Subcutaneous adipose tissue (tissue), 4 donors: ENCODE results near the gene LAMC3. TPM values are rescaled to one million over a fixed set of nuclear protein-coding genes. Genes with fewer than 3 reads are reported as not detected.

Source experiments
- CTCF ChIP-seq: fragments of 450-650 bp; IDR thresholded peaks from one replicate; pipeline ENCODE4 v1.5.1; 2016; ENCODE audit warnings: low read depth, mild to moderate bottlenecking, control low read depth, antibody characterized with exemption, moderate library complexity
- small RNA-seq: library from RNA; depleted of rRNA; stranded (forward); fragments of <200 nt; gene quantifications from one replicate; pipeline ENCODE3, GENCODE V24; 2016
- total RNA-seq, 4 donors: library from RNA; depleted of rRNA; stranded (reverse); fragments of >200 nt; gene quantifications; one replicate each; pipeline ENCODE4 v1.1.0, GENCODE V29; 2016

Gene LAMC3
- total RNA-seq, 4 donors from 2014 or later, result 1.3 to 2.9 (median 1.9) TPM

- no peak for TF ChIP-seq CTCF
Observed at GRCh38 chr9:131129183-131129582, 120.2 kb downstream of the LAMC3 start.

GRCh38 chr9:131138676-131139075 lies 129.7 kb downstream of the LAMC3 start:
- no peak for TF ChIP-seq CTCF

GRCh38 chr9:131140112-131140511 lies 131.1 kb downstream of the LAMC3 start:
- TF ChIP-seq CTCF, result no peak

- no peak for TF ChIP-seq CTCF
Observed at GRCh38 chr9:131140550-131140949, 131.6 kb downstream of the LAMC3 start.

GRCh38 chr9:131142160-131142559 lies 133.2 kb downstream of the LAMC3 start:
- no peak for TF ChIP-seq CTCF

Small RNAs within 50 kb of the gene (small RNA-seq; reads per million reads assigned to genes)
- gene RF00322 (not detected), gene RNU6-881P (not detected)

Other genes starting within 250 kb of the LAMC3 start
- gene ABL1, start 173.9 kb upstream of the LAMC3 start, total RNA-seq, result 10 to 100 TPM; 37.2 to 61.8 (median 56.2) TPM
- not detected for gene QRFP, start 112.4 kb upstream of the LAMC3 start, total RNA-seq
- 1 to 10 TPM in 1 of 4 donors, not detected in 3; 4.2 TPM for gene FIBCD1, start 69.9 kb upstream of the LAMC3 start, total RNA-seq
- 10 to 100 TPM in 3 of 4 donors, 1 to 10 TPM in 1; 8.2 to 55.4 (median 19.4) TPM for gene AIF1L, start 87.4 kb downstream of the LAMC3 start, total RNA-seq
- gene NUP214, start 116.4 kb downstream of the LAMC3 start, total RNA-seq, result 10 to 100 TPM; 64.7 to 90.8 (median 74.0) TPM